ENCODE measurements around the gene TBCD.

GRCh38 chr17:82718986-82719685 lies 32.7 kb upstream of the TBCD start:
- no peak for TF ChIP-seq TARDBP (IDR thresholded peaks at IDR 0.05)
- TF ChIP-seq CTBP1 (IDR thresholded peaks at IDR 0.05; ENCODE audit: borderline replicate concordance) = no peak
- no peak for TF ChIP-seq FOXK2 (IDR thresholded peaks at IDR 0.05)
- TF ChIP-seq BHLHE40 (IDR thresholded peaks at IDR 0.05; ENCODE audit: borderline replicate concordance) = no peak
- no peak for TF ChIP-seq ELF4 (IDR thresholded peaks at IDR 0.05)
- no peak for TF ChIP-seq HDGF (IDR thresholded peaks at IDR 0.05; ENCODE audit: borderline replicate concordance)
- TF ChIP-seq SUZ12 (IDR thresholded peaks at IDR 0.05) = no peak
- no peak for TF ChIP-seq NFRKB (IDR thresholded peaks at IDR 0.05)
- no peak for TF ChIP-seq FOXM1 (IDR thresholded peaks at IDR 0.05; ENCODE audit: borderline replicate concordance)

Measured in HEK293T (cell line).